GM23248 (cell line): ENCODE results near the gene LCTL. TPM values are rescaled to one million over a fixed set of nuclear protein-coding genes. Genes with fewer than 3 reads are reported as not detected.
"Not testable (repeated sequence)": the region's sequence is repeated elsewhere in the genome, so short reads cannot be mapped to it uniquely, and the experiment has no call there.

Experiments
- DNase-seq: peaks from one replicate; pipeline ENCODE4 v3.0.0-alpha.2; 2015
- H2AFZ ChIP-seq: fragments of 200-600 bp; sonication (generic); 2 replicates; pipeline ENCODE4 v1.6.1; 2016; ENCODE audit warnings: antibody characterized with exemption
- H3F3A ChIP-seq: fragments of 200-600 bp; sonication (generic); 2 replicates; pipeline ENCODE4 v1.6.1; 2016; ENCODE audit warnings: mild to moderate bottlenecking, antibody characterized with exemption, mixed run types; ENCODE audit not compliant: insufficient read depth
- H3K27ac ChIP-seq: fragments of 200-600 bp; sonication (generic); 2 replicates; pipeline ENCODE4 v1.5.1; 2016; ENCODE audit warnings: mild to moderate bottlenecking
- H3K27me3 ChIP-seq: fragments of 200-600 bp; sonication (generic); replicated peaks from 2 replicates; pipeline ENCODE4 v1.6.1; 2016; ENCODE audit warnings: mild to moderate bottlenecking; ENCODE audit not compliant: insufficient read depth
- H3K36me3 ChIP-seq: fragments of 200-600 bp; sonication (generic); 2 replicates; pipeline ENCODE4 v1.6.1; 2016; ENCODE audit warnings: low read depth, mild to moderate bottlenecking
- H3K4me1 ChIP-seq: fragments of 200-600 bp; sonication (generic); 2 replicates; pipeline ENCODE4 v1.6.1; 2016; ENCODE audit warnings: mild to moderate bottlenecking; ENCODE audit not compliant: insufficient read depth
- H3K4me2 ChIP-seq: fragments of 200-600 bp; sonication (generic); one replicate; pipeline ENCODE4 v1.6.1; 2016; ENCODE audit warnings: mild to moderate bottlenecking; ENCODE audit not compliant: unreplicated experiment
- H3K4me3 ChIP-seq: fragments of 200-600 bp; sonication (generic); 2 replicates; pipeline ENCODE4 v1.5.1; 2016; ENCODE audit warnings: mild to moderate bottlenecking
- H3K79me2 ChIP-seq: fragments of 200-600 bp; sonication (generic); 2 replicates; pipeline ENCODE4 v1.6.1; 2016; ENCODE audit warnings: mild to moderate bottlenecking; ENCODE audit not compliant: insufficient read depth
- H3K9ac ChIP-seq: fragments of 200-600 bp; sonication (generic); 2 replicates; pipeline ENCODE4 v1.6.1; 2016; ENCODE audit warnings: mild to moderate bottlenecking
- H3K9me2 ChIP-seq: fragments of 200-600 bp; sonication (generic); 2 replicates; pipeline ENCODE4 v1.6.1; 2016; ENCODE audit warnings: mixed run types, mild to moderate bottlenecking, moderate library complexity; ENCODE audit not compliant: insufficient read depth
- H3K9me3 ChIP-seq: fragments of 200-600 bp; sonication (generic); one replicate; pipeline ENCODE4 v1.6.1; 2017; ENCODE audit warnings: low read depth
- H4K20me1 ChIP-seq: fragments of 200-600 bp; sonication (generic); 2 replicates; pipeline ENCODE4 v1.6.0; 2016; ENCODE audit not compliant: insufficient read depth
- EZH2 ChIP-seq: fragments of 200-600 bp; sonication (generic); IDR thresholded peaks from 2 replicates; pipeline ENCODE4 v1.6.1; 2018; ENCODE audit warnings: antibody characterized with exemption, mild to moderate bottlenecking; ENCODE audit not compliant: insufficient read depth, poor library complexity, severe bottlenecking
- EZH2phosphoT487 ChIP-seq: fragments of 200-600 bp; sonication (generic); IDR thresholded peaks from 2 replicates; pipeline ENCODE4 v1.6.1; 2018; ENCODE audit warnings: antibody characterized with exemption, moderate library complexity, mild to moderate bottlenecking, low read depth; ENCODE audit not compliant: insufficient read depth
- WGBS, 2 experiments: methylation state at CpG; one replicate each; pipeline ENCODE4 v1.1.6; 2015 to 2017; ENCODE audit warnings: low lambda C conversion rate in 2 of 2, low coverage in 1 of 2; ENCODE audit errors: missing lambda C conversion rate in 2 of 2; 5-methylcytosine and 5-hydroxymethylcytosine counted together
- in situ Hi-C: fragments of 300-500 bp; cut with MboI; formaldehyde crosslinking; loops from 2 replicates; pipeline ENCODE4 v1.15.0; 2020
- polyA plus RNA-seq: library from polyadenylated mRNA; unstranded; fragments of >200 nt; fragmentation: Nextera tagmentation; extraction: Ambion mirVana; gene quantifications from 2 replicates; pipeline ENCODE4 v1.2.1, GENCODE V29; 2016
- total RNA-seq: library from RNA; depleted of rRNA; stranded (reverse); fragments of >200 nt; shearing (Covaris generic); gene quantifications from 2 replicates; pipeline ENCODE4 v1.2.3, GENCODE V29; 2014

Gene LCTL
- total and polyA plus RNA-seq, 2 experiments from 2014 or later: 0.68 TPM; not detected in 1

- peak overlapping the region; percentile 93 for H3K27ac ChIP-seq
- in situ Hi-C loops: no loop called here
- peak; percentile 70 for DNase-seq
- peaks cover 20% of the 10 kb centered on the region for H3K4me1 ChIP-seq
- H3K4me2 ChIP-seq: peak overlapping the region; percentile 93
- peaks cover 39% of the 10 kb centered on the region for H3F3A ChIP-seq
- peak overlapping the region; percentile 97 for H3K9ac ChIP-seq
- H2AFZ ChIP-seq: peak overlapping the region; percentile 93
- no peaks in the 10 kb centered on the region for H3K9me3 ChIP-seq
- peaks cover 31% of the 10 kb centered on the region for H3K36me3 ChIP-seq
- 0 out of 2 replicates have a peak, but pooled peaks cover 11% of the 10 kb centered on the region for H4K20me1 ChIP-seq
- H3K4me3 ChIP-seq: peak overlapping the region; percentile 99
- WGBS, 2 experiments: 0 to 1% methylated on average over 13 of the region's 13 CpGs
- H3K9me2 ChIP-seq: no peaks in the 10 kb centered on the region
- peaks cover 87% of the 10 kb centered on the region for H3K79me2 ChIP-seq
- H3K27me3 ChIP-seq: no peaks in the 10 kb centered on the region
- TF ChIP-seq EZH2 (no peak), EZH2phosphoT487 (no peak)
Observed at GRCh38 chr15:66505430-66505811, 60.4 kb downstream of the LCTL start.

GRCh38 chr15:66504563-66505429 is 61.0 kb downstream of the LCTL start, which contains the start of the genes RPL4 and ZWILCH:
TSS of gene RPL4 (minus strand) at chr15:66504855. CDS start at chr15:66504790, 65 bp downstream.
TSS of gene ZWILCH (plus strand) at chr15:66505326. CDS start at chr15:66505339, 13 bp downstream.
- Histone ChIP-seq H3K9me3 (no peaks in the 10 kb centered on the region), H3K27me3 (no peaks in the 10 kb centered on the region), H3K4me1 (peaks cover 20% of the 10 kb centered on the region), H3K27ac (peak within 1 kb of the TSS; percentile 93), H4K20me1 (0 out of 2 replicates have a peak, but pooled peaks cover 11% of the 10 kb centered on the region), H3K9ac (peak within 1 kb of the TSS; percentile 97), H3K9me2 (no peaks in the 10 kb centered on the region), H3K4me3 (peak within 1 kb of the TSS; percentile 99), H3F3A (peaks cover 45% of the 10 kb centered on the region), H3K4me2 (peak within 1 kb of the TSS; percentile 93), H3K79me2 (peaks cover 94% of the 10 kb centered on the region), H2AFZ (peak within 1 kb of the TSS; percentile 93), H3K36me3 (peaks cover 37% of the 10 kb centered on the region)
- TF ChIP-seq EZH2phosphoT487: no peak
- TF ChIP-seq EZH2: no peak
- 1% methylated on average over 38 to 46 of the region's 46 CpGs for WGBS, 2 experiments
- in situ Hi-C loops: no loop called here
- DNase-seq: peak; percentile 89

- peaks cover 45% of the 10 kb centered on the region for H3K36me3 ChIP-seq
- H3K27me3 ChIP-seq: no peaks in the 10 kb centered on the region
- H2AFZ ChIP-seq: peak overlapping the region; percentile 93
- H3K27ac ChIP-seq: peak overlapping the region; percentile 93
- H3K9ac ChIP-seq: peak overlapping the region; percentile 97
- no peaks in the 10 kb centered on the region for H3K9me3 ChIP-seq
- TF ChIP-seq EZH2: no peak
- TF ChIP-seq EZH2phosphoT487: no peak
- H3K79me2 ChIP-seq: peaks cover 92% of the 10 kb centered on the region
- WGBS, 2 experiments: 0 to 1% methylated on average over 12 of the region's 12 CpGs
- peaks cover 20% of the 10 kb centered on the region for H3K4me1 ChIP-seq
- in situ Hi-C loops: no loop called here
- H3K4me2 ChIP-seq: peak overlapping the region; percentile 93
- peaks cover 54% of the 10 kb centered on the region for H3F3A ChIP-seq
- DNase-seq: peak; percentile 42
- H4K20me1 ChIP-seq: 0 out of 2 replicates have a peak, but pooled peaks cover 11% of the 10 kb centered on the region
- H3K9me2 ChIP-seq: no peaks in the 10 kb centered on the region
- H3K4me3 ChIP-seq: peak overlapping the region; percentile 99
Observed at GRCh38 chr15:66503780-66504562, 61.8 kb downstream of the LCTL start.

- peak overlapping the region; percentile 93 for H3K27ac ChIP-seq
- H3K9me3 ChIP-seq, in situ Hi-C loops, H3K9me2 ChIP-seq, H3K27me3 ChIP-seq, H2AFZ ChIP-seq: not testable (repeated sequence)
- H3F3A ChIP-seq: peaks cover 62% of the 10 kb centered on the region
- H3K4me2 ChIP-seq: peak overlapping the region; percentile 93
- peaks cover 54% of the 10 kb centered on the region for H3K36me3 ChIP-seq
- peak overlapping the region; percentile 99 for H3K4me3 ChIP-seq
- peak; percentile 76 for DNase-seq
- peak overlapping the region; percentile 97 for H3K9ac ChIP-seq
- 31 to 36% methylated on average over 13 of the region's 13 CpGs for WGBS, 2 experiments
- peaks cover 20% of the 10 kb centered on the region for H3K4me1 ChIP-seq
- peaks cover 83% of the 10 kb centered on the region for H3K79me2 ChIP-seq
- 0 out of 2 replicates have a peak, but pooled peaks cover 11% of the 10 kb centered on the region for H4K20me1 ChIP-seq
Observed at GRCh38 chr15:66503041-66503648, 62.7 kb downstream of the LCTL start.
